VCaP (cell line): ENCODE measurements around the gene HMHB1.
"Not testable (repeated sequence)": the region's sequence is repeated elsewhere in the genome, so short reads cannot be mapped to it uniquely, and the experiment has no call there.

Experiments
- H3K27ac ChIP-seq: fragments of 450-650 bp; 2 replicates; pipeline ENCODE4 v1.5.1; 2017
- TF ChIP-seq, protein P1 (sequence below): fragments of 450-650 bp; conservative IDR thresholded peaks from 2 replicates; pipeline ENCODE4 v1.5.1; 2017; ENCODE audit warnings: mild to moderate bottlenecking, moderate library complexity

The HMHB1 gene

DNA sequence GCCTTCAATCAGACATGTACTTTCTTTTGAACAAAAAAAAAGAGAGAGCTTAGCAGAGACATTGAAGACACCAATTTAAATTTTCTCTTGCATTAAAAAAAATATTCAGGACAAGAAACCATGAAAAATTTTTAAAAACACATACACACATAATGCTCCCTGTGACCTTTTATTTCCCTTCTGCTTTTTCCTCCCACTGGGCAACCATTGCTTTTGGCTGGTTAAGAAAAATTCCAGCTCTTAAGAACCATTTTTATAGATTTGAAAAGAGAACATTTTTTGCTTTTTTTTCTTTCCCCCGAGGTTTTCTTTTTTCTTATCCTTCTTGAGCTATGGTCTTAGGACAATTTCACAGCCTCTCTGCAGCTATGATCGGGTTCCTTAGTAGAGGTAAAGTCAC is 6.1 kb upstream of the HMHB1 start:
- H3K27ac ChIP-seq = no peak overlapping the region
- TF ChIP-seq, protein P1, sequence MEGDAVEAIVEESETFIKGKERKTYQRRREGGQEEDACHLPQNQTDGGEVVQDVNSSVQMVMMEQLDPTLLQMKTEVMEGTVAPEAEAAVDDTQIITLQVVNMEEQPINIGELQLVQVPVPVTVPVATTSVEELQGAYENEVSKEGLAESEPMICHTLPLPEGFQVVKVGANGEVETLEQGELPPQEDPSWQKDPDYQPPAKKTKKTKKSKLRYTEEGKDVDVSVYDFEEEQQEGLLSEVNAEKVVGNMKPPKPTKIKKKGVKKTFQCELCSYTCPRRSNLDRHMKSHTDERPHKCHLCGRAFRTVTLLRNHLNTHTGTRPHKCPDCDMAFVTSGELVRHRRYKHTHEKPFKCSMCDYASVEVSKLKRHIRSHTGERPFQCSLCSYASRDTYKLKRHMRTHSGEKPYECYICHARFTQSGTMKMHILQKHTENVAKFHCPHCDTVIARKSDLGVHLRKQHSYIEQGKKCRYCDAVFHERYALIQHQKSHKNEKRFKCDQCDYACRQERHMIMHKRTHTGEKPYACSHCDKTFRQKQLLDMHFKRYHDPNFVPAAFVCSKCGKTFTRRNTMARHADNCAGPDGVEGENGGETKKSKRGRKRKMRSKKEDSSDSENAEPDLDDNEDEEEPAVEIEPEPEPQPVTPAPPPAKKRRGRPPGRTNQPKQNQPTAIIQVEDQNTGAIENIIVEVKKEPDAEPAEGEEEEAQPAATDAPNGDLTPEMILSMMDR = no peak

DNA sequence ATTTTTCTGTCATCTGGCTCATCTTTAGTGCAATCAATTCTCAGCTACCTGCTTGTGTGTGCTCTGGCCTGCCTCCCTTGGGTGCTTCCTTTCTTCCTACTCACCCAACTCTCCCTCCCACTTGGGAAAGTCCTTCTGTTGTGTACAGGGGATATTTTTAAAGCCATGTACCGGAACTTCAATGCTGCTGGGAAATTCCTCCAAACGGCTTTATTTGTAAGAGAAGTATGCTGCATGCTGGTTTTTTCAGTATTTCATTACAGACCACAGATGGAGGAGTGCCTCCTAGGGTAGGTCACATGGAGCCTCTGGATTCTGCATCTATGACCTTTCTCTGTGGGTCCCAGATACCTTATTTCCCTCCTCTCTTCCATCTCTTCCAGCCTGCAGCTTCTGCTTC is 5.4 kb upstream of the HMHB1 start:
- TF ChIP-seq, protein P1 = no peak
- no peak overlapping the region for H3K27ac ChIP-seq

DNA sequence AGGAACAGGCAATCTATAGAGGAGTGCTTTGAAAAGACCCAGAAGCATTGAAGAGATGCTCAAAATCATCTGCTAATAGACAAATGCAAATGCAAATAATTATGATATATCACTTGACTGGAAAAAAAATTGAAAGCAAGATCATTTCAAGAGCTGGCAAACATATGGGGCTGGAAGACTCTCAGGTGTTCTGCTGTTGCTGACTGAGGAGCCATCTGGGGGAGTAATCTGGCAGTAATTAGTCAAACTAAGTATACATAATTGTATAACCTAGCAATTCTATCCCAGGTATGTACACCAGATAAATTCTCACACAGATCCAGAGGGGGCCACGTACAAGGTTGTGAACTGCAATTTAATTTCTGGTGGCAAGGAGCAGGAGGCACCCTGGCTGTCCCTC is 4.6 kb upstream of the HMHB1 start:
- H3K27ac ChIP-seq = no peak overlapping the region
- TF ChIP-seq, protein P1 = no peak

DNA sequence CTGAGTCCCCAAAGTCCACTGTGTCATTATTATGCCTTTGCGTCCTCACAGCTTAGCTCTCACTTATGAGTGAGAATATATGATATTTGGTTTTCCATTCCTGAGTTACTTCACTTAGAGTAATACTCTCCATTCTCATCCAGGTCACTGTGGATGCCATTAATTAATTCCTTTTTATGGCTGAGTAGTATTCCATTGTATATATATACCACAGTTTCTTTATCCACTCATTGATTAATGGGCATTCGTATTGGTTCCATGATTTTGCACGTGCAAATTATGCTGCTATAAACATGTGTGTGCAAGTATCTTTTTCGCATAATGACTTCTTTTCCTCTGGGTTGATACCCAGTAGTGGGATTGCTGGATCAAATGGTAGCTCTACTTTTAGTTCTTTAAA is 4.4 kb downstream of the HMHB1 start:
- H3K27ac ChIP-seq = not testable (repeated sequence)

DNA sequence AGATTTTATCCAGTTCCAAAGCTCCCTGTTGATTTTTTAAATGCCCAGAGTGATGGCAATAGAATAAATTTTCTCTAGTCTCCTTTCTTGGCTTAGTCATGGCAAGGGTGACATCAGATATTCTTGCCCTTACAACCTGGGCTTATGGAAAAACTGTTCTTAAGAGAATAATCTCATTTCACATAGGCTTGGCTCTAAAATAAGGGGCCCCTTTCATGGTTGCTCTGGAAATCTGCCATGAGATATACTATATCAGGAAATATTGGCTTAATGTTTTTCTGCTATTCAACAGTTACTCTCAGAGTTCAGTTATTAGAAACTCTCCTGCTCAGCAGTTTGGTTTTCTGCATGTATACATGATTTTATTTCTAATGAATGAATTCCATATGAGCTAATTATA is 7.8 kb downstream of the HMHB1 start:
- no peak overlapping the region for H3K27ac ChIP-seq
- TF ChIP-seq, protein P1 = no peak

DNA sequence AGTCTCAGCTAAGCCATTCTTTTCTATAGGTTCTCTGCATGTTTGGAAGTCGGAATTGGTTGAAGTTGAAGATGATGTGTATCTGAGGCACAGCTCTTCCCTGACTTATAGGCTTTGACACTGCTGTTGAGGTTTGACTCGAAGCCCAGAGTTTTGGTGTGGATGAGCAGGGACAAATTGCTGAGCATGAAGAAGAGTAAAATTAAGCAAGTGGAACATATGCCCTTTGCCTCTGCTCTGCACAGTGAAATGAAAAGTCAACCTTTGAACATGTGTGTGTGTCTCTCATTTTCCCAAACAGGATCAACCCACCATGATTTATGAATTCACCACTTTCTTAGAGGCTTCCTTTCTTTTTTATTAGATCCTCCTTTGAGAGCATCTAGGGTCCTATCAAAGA is 8.5 kb downstream of the HMHB1 start:
- TF ChIP-seq, protein P1 = no peak
- no peak overlapping the region for H3K27ac ChIP-seq

DNA sequence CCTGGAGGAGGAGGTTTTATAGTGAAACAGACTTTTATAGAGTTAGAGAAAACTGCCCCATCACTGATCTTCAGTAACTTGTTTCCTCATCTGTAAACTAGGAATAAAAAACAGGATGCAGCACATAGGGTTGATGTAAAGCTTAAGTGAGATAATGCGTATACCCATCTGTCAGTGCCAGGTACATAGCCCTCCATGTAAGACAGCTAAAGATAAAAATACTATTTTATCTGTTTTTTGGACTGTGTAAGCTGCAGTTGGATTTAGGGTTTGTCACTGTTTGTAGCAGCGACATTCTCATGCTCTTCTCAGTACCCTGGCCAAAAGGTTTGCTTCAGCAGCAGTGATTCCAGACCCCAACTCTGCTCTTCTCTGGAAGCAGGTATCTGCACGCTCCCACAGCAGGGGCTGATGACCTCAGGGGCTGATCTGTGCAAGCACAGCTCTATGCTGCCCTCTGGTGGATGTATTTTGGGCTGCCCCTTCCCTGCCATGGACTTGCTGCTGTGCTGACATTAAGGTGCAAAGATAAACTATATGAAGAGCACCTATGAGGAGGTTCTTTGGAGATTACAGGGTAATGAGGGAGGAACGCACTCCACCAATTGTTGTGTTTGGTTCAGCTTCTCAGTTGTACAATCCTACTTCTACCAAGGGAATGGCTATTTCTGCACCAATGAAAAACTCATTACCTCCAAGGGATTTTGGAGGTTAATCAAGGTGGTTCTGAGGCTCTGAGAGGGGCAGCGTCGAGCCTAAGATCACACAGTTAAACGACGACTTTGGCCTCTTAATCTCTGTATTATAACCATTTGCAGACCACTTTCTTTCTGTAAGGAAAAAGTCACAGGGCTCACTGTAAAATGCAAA is 13.1 kb downstream of the HMHB1 start:
- TF ChIP-seq, protein P1 = peak; percentile 99
- H3K27ac ChIP-seq = no peak overlapping the region

DNA sequence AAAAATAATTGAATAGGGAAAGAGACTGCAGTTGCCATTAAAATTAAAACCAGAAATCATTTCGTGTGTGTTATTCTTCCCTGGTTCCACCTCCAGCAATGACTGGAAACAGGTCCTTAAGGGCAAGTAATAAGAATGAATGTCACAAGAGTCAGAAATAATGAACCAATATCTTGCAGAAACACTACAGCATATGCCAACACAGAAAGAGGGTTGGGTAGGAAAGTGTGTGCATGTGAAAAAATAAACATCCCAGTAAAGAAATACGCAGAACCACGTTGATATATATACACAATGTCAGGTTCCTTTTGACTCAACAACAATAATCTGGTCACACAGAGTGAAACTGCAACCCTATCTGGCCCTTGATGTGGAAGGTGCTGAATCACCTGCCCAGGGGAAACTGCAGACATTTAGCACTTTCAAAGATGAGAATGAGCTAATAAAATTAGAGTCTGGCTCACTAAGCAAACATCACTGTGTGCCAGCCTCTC is 15.0 kb downstream of the HMHB1 start:
- H3K27ac ChIP-seq = no peak overlapping the region

More for the DNA sequence above, 15.0 kb downstream of the HMHB1 start:
- TF ChIP-seq, protein P1 = no peak
